AG09319 (cell line): ENCODE results near the gene PRSS50.

Experiments
- DNase-seq: peaks from one replicate; pipeline ENCODE4 v3.0.0-alpha.2; 2010; ENCODE audit warnings: low read depth; ENCODE audit errors: extremely low read depth
- TF ChIP-seq, protein P1 (sequence below): IDR thresholded peaks from 2 replicates; pipeline ENCODE4 v1.5.1; 2011; ENCODE audit warnings: low read depth, mild to moderate bottlenecking, inconsistent platforms, low read length, moderate library complexity

Gene PRSS50

GRCh38 chr3:46701181-46701939 is 16.3 kb downstream of the PRSS50 start, which contains the start of gene TMIE:
Gene TMIE (plus strand): TSS chr3:46701392. CDS start chr3:46701488, 96 bp downstream.
- TF ChIP-seq, protein P1, sequence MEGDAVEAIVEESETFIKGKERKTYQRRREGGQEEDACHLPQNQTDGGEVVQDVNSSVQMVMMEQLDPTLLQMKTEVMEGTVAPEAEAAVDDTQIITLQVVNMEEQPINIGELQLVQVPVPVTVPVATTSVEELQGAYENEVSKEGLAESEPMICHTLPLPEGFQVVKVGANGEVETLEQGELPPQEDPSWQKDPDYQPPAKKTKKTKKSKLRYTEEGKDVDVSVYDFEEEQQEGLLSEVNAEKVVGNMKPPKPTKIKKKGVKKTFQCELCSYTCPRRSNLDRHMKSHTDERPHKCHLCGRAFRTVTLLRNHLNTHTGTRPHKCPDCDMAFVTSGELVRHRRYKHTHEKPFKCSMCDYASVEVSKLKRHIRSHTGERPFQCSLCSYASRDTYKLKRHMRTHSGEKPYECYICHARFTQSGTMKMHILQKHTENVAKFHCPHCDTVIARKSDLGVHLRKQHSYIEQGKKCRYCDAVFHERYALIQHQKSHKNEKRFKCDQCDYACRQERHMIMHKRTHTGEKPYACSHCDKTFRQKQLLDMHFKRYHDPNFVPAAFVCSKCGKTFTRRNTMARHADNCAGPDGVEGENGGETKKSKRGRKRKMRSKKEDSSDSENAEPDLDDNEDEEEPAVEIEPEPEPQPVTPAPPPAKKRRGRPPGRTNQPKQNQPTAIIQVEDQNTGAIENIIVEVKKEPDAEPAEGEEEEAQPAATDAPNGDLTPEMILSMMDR = no peak
- no peak for DNase-seq

- DNase-seq = no peak
- TF ChIP-seq, protein P1 = no peak
Measured at GRCh38 chr3:46700772-46701171, 16.9 kb downstream of the PRSS50 start.

DNA sequence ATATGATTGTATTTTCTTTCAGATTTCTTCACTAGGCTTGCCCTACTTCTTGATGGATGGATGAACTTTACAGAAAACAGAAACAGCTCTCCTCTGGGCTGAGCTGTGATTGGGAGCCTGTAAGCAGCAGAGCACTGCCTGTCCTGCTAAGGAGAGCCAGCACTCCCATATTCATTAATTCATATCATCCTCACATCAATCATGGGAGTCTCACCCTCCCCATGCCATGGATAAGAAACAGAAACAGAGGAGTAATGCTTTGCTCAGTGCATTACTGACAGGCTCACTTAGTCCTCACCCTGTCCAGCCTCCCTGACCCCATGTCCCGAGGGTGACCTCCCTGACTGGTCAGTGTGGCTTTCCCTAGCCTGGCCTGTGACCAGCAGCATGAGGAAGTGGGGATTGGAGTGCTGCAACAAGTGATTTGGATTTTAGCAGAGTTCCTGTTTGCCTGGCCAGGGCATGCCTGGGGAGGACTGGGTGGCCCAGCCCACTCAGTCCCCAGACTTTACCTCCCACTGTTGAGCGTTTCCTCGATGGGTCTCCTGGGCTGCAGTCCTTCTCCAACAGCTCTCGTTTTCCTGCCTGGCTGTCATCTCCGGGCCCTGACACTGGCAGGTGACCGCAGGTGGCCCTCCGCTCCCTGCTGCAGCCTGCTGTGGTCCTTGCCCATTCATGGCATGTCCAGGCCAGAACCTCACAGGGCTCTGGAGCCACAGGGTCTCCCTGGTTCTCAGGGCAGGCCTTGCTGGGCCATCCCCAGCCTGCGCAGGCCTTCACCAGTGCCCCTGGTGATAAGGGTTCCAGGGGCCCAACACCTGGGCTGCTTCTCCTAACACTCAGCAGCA is 17.8 kb downstream of the PRSS50 start:
- no peak for DNase-seq
- TF ChIP-seq, protein P1 = no peak

GRCh38 chr3:46695962-46696894 is 21.4 kb downstream of the PRSS50 start:
- TF ChIP-seq, protein P1 = no peak
- DNase-seq = no peak

DNA sequence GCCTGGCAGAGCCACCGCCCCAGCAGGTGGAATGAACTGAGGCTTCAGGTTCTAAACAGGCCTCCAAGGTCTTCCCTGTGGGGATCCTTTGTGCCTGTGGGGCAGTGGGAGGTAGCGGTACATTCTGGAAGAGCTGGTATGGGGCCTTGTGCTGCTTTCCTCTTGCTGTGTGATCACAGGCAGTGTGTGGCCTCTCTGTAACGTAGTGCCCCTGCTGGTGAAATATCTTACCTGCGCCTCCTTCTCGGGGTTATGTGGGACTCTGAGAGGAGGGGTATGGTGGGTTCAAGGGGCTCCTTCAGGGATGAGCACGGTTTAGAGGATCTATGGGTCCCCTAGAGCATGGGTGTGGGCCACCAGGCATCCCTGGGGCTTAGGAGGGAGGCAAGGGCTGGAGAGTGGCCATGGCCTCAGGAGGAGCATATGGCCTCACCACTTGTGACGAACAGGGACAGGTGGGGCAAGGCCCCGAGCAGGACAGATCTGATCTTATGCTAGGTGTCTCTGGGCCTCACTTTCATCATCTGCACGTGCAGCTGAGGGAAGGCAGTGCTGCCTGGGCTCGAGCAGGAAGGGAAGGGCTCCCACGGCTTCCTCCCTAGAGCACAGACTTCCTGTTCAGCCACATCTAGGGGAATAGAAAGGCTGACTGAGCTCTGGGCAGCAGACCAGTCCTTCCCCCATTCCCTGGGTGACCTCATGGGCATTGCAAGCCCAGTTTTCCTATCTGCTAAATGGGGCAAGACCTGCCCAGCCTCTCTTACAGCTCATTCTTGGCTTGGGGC is 22.3 kb downstream of the PRSS50 start:
- TF ChIP-seq, protein P1 = peak; percentile 4
- no peak for DNase-seq

DNA sequence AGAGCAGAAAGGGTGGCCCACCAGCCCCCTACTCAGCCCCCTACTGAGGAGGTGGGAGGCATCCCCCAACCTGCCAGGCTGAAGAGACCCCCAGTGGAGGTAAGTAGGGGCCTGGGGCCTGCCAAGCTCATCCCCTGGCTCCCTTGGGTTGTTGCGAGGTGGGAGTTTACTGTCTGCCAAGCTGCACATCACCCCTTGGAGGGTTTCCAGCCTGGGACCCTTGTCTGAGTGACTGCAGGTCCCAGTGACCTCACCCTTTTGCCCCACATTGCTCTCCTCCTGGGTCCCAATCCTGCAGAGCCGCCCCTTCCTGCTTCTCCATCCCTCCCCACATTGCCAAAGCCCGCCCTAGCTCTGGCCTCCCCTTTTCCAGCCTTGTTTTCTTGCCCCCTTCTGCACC is 23.1 kb downstream of the PRSS50 start:
- no peak for DNase-seq
- TF ChIP-seq, protein P1 = no peak
